GM12873 (cell line): ENCODE measurements around the gene TMEM42.

Experiments used
- TF ChIP-seq, protein P1 (sequence below): IDR thresholded peaks from 2 replicates; pipeline ENCODE4 v1.5.1; 2012; ENCODE audit warnings: low read depth, mild to moderate bottlenecking, moderate library complexity, low read length, control low read depth; ENCODE audit not compliant: insufficient read depth; ENCODE audit errors: missing control alignments

The TMEM42 gene

DNA sequence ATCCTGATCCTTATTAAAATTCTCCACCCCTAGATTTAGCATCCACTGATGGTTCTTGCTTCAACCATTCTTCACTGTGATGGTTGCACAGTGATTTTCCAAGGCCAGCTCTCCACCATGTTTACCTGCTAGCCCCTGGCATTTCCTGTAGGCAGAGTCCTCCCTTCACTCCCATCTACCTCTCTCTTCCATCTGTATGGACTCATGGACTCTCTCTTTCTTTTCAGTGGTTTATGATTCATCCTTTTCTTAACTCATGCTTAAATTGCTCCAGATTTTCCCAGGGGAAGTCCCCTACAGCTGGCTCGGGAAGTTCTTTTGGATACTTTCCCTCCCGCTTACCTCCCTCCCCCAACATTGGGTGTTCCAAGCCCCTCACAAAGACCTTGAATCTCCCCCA, 31.4 kb downstream of the TMEM42 start:
- TF ChIP-seq, protein P1, sequence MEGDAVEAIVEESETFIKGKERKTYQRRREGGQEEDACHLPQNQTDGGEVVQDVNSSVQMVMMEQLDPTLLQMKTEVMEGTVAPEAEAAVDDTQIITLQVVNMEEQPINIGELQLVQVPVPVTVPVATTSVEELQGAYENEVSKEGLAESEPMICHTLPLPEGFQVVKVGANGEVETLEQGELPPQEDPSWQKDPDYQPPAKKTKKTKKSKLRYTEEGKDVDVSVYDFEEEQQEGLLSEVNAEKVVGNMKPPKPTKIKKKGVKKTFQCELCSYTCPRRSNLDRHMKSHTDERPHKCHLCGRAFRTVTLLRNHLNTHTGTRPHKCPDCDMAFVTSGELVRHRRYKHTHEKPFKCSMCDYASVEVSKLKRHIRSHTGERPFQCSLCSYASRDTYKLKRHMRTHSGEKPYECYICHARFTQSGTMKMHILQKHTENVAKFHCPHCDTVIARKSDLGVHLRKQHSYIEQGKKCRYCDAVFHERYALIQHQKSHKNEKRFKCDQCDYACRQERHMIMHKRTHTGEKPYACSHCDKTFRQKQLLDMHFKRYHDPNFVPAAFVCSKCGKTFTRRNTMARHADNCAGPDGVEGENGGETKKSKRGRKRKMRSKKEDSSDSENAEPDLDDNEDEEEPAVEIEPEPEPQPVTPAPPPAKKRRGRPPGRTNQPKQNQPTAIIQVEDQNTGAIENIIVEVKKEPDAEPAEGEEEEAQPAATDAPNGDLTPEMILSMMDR = no peak

DNA sequence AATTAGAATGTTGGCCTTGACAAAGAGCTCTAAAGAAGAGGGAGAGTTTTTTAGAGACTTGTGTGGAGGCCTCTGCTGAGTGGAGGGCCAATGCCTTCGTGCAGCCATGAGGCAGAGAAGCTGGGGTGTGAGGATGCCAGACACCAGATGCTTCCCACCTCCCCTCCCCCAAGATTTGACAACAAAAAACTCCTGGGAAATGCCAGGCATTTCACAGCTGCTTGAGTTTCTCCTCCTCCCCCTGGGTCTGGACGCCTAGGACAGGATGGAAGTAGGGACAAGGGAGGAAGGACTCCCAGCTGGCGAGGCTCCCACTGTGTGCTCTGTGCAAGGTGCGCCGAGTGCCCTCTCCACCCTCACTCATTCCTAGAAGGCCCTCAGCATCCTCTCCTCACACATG, 32.8 kb downstream of the TMEM42 start:
- TF ChIP-seq, protein P1 = no peak

DNA sequence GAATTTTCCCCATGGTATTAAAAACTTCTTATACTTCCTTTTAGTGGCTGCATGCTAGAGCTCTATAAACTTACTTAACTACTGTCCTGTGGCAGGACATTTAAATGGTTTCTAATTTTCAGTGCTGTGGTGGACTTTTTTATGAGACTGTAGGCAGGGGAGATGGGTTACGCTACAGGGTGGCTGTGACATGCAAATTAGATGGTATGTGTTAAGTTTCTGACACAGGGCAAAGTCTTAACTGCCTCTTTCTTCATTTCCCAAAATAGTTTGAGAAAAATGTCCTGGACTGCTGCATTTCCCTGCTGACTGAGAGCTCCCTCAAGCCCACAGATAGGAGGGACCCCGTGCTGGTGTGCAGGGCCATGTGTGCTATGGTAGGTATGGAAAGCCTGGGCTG, 34.7 kb downstream of the TMEM42 start:
- TF ChIP-seq, protein P1 = no peak

GRCh38 chr3:44899683-44900367, 38.1 kb downstream of the TMEM42 start:
- TF ChIP-seq, protein P1 = no peak

DNA sequence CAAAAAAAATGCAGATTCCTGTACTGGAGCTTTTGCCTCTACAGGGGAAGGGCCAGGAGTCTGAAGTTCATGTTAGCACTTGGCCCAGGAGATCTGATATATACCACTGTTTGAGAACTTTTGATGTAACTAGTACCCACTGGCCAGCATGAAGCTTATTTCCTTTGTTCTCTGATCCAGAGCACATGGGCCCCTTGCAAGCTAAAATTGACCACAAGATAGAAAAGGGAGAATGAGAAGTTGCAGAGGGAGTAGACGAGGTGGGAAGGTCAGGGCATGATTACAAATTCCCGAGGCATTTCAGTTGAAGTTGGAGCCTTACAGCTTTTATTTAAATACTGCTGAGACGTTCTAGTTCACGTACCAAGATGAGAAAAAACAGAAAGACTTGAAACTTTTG, 40.9 kb downstream of the TMEM42 start:
- TF ChIP-seq, protein P1 = no peak

DNA sequence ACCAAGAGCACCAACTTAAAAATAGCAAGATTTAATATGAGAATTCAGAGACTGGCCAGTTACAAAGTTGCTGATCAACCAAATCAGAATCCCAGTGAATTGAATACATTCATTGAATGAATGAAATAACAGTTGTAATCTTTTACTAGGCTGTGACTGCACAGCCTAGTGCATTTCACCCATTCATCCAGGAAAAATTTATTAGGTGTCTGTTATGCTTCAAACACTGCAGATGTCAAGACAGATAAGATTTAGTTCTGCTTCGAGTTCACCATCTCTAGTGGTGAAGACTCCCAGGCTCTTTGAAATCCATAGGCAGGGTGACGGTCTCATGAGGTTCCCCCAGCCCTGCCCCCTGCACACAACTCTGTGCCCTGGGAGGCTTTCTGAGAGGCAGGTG, 41.6 kb downstream of the TMEM42 start:
- TF ChIP-seq, protein P1 = no peak

GRCh38 chr3:44903751-44904150, 42.0 kb downstream of the TMEM42 start:
- TF ChIP-seq, protein P1 = no peak
